A673 (cell line): Measurements from ENCODE around the gene ALDH5A1.

Experiments used
- CTCF ChIP-seq: fragments of 300-800, 200-600 bp; sonication (generic); conservative IDR thresholded peaks from 2 replicates; pipeline ENCODE4 v1.5.1; 2017; ENCODE audit warnings: low read depth, mild to moderate bottlenecking, antibody characterized with exemption, low read length, moderate library complexity, mixed read lengths
- EZH2 ChIP-seq: fragments of 200-600 bp; sonication (generic); IDR thresholded peaks from 2 replicates; pipeline ENCODE4 v1.6.1; 2017; ENCODE audit warnings: borderline replicate concordance, low read depth, mild to moderate bottlenecking, mixed read lengths, antibody characterized with exemption, low read length; ENCODE audit not compliant: poor library complexity, severe bottlenecking

- TF ChIP-seq EZH2 (no peak), CTCF (no peak)
Measured at GRCh38 chr6:24535210-24535609, 40.4 kb downstream of the ALDH5A1 start.
